WERI-Rb-1 (cell line): ENCODE results near the gene KIF1C.

Experiments
- DNase-seq: peaks from one replicate; pipeline ENCODE4 v3.0.0-alpha.2; 2020
- H3K27ac ChIP-seq: fragments of 250-450 bp; sonication (Bioruptor Pico); 2 replicates; pipeline ENCODE4 v1.5.1; 2020; ENCODE audit warnings: mild to moderate bottlenecking, moderate library complexity
- H3K27me3 ChIP-seq: fragments of 250-450 bp; sonication (Bioruptor Pico); 2 replicates; pipeline ENCODE4 v1.5.1; 2021; ENCODE audit warnings: mild to moderate bottlenecking, low read depth, moderate library complexity; ENCODE audit not compliant: insufficient read depth, severe bottlenecking
- H3K36me3 ChIP-seq: fragments of 250-450 bp; sonication (Bioruptor Pico); 2 replicates; pipeline ENCODE4 v1.5.1; 2020; ENCODE audit warnings: mild to moderate bottlenecking, moderate library complexity
- H3K4me3 ChIP-seq: 2 replicates; pipeline ENCODE4 v1.5.1; 2011; ENCODE audit warnings: low read depth, mild to moderate bottlenecking, control low read depth, low read length
- H3K9me3 ChIP-seq: fragments of 250-450 bp; sonication (Bioruptor Pico); 2 replicates; pipeline ENCODE4 v1.5.1; 2021; ENCODE audit warnings: mild to moderate bottlenecking, moderate library complexity; ENCODE audit not compliant: severe bottlenecking
- CTCF ChIP-seq: IDR thresholded peaks from 2 replicates; pipeline ENCODE4 v1.5.1; 2011; ENCODE audit warnings: low read depth, mild to moderate bottlenecking, control low read depth, inconsistent platforms, low read length

Gene KIF1C

GRCh38 chr17:5034651-5035050 is 36.9 kb downstream of the KIF1C start:
- H3K27ac ChIP-seq = no peak overlapping the region
- H3K27me3 ChIP-seq = no peaks in the 10 kb centered on the region
- TF ChIP-seq CTCF = no peak
- H3K9me3 ChIP-seq = no peaks in the 10 kb centered on the region
- no peak overlapping the region for H3K4me3 ChIP-seq
- H3K36me3 ChIP-seq = no peaks in the 10 kb centered on the region
- no peak for DNase-seq

GRCh38 chr17:5035315-5035714 is 37.6 kb downstream of the KIF1C start, which contains the start of gene SLC52A1:
Gene SLC52A1 (minus strand): TSS chr17:5035426. CDS start chr17:5034606, 820 bp downstream.
- H3K36me3 ChIP-seq = no peaks in the 10 kb centered on the region
- H3K27ac ChIP-seq = no peak within 1 kb of the TSS
- no peak for DNase-seq
- TF ChIP-seq CTCF = no peak
- H3K4me3 ChIP-seq = no peak within 1 kb of the TSS
- H3K27me3 ChIP-seq = no peaks in the 10 kb centered on the region
- no peaks in the 10 kb centered on the region for H3K9me3 ChIP-seq

- Histone ChIP-seq H3K27ac (peak overlapping the region; percentile 34), H3K9me3 (no peaks in the 10 kb centered on the region), H3K36me3 (no peaks in the 10 kb centered on the region), H3K27me3 (no peaks in the 10 kb centered on the region), H3K4me3 (no peak overlapping the region)
- DNase-seq = no peak
- no peak for TF ChIP-seq CTCF
Measured at GRCh38 chr17:5042157-5043022, 44.6 kb downstream of the KIF1C start.

GRCh38 chr17:5043524-5043923 is 45.8 kb downstream of the KIF1C start:
- no peaks in the 10 kb centered on the region for H3K27me3 ChIP-seq
- H3K9me3 ChIP-seq = no peaks in the 10 kb centered on the region
- no peak for DNase-seq
- no peaks in the 10 kb centered on the region for H3K36me3 ChIP-seq
- no peak overlapping the region for H3K4me3 ChIP-seq
- peak; percentile 18; the same call in 1 of the 2 replicates for TF ChIP-seq CTCF
- no peak overlapping the region for H3K27ac ChIP-seq

GRCh38 chr17:5044630-5045029 is 46.9 kb downstream of the KIF1C start:
- no peak overlapping the region for H3K4me3 ChIP-seq
- no peaks in the 10 kb centered on the region for H3K36me3 ChIP-seq
- H3K27me3 ChIP-seq = no peaks in the 10 kb centered on the region
- H3K9me3 ChIP-seq = no peaks in the 10 kb centered on the region
- no peak for TF ChIP-seq CTCF
- H3K27ac ChIP-seq = no peak overlapping the region
- no peak for DNase-seq
